Bronchial epithelial cell (primary cell): Measurements from ENCODE around the gene GNG7. TPM values are rescaled to one million over a fixed set of nuclear protein-coding genes. Genes with fewer than 3 reads are reported as not detected.

Source experiments
- DNase-seq: peaks from one replicate; pipeline ENCODE4 v3.0.0-alpha.2; 2010; ENCODE audit warnings: low read depth
- FAIRE-seq: peaks from 2 replicates; lab custom pipeline; 2011; peaks lifted over from hg19 to GRCh38; lab: Jason Lieb, UNC
- H3K27me3 ChIP-seq: 2 replicates; pipeline ENCODE4 v1.5.1; 2011; ENCODE audit warnings: low read length; ENCODE audit not compliant: control insufficient read depth, insufficient read depth
- H3K36me3 ChIP-seq: 2 replicates; pipeline ENCODE4 v1.5.1; 2011; ENCODE audit warnings: low read length; ENCODE audit not compliant: control insufficient read depth, insufficient read depth
- H3K4me3 ChIP-seq: 2 replicates; pipeline ENCODE4 v1.5.1; 2011; ENCODE audit warnings: mild to moderate bottlenecking, low read depth, low read length, control low read depth
- total RNA-seq: library from RNA; depleted of rRNA; stranded (reverse); fragments of >200 nt; gene quantifications from 2 replicates; pipeline ENCODE4 v1.2.1, GENCODE V29; 2014
- TF ChIP-seq, protein P1 (sequence below): IDR thresholded peaks from 2 replicates; pipeline ENCODE4 v1.5.1; 2011; ENCODE audit warnings: mild to moderate bottlenecking, moderate library complexity, low read length, control low read depth, inconsistent platforms; ENCODE audit not compliant: insufficient read depth, severe bottlenecking

Gene GNG7
- total RNA-seq, 1 donor from 2014 or later, result under 0.01 TPM

DNA sequence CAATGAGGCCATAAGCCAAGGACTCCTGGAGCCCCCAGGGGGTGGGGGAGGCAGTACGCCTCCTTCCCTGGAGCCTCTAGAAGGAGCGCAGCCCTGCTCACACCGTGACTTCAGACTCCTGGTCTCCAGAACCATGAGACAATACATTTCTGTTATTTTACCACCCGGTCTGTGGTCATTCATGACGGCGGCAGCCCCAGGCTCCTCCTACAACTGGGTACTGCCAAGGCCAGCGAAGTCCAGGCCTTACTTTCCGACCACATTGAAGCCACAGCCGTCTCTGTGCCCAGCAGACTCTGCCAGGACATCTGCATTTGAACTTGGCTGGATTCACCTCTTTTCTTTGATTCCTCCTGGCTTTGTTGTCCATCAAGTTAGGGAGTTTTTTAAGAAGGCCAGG is 10.5 kb downstream of the GNG7 start:
- FAIRE-seq (no peak), DNase-seq (no peak)
- Histone ChIP-seq H3K4me3 (no peak overlapping the region), H3K36me3 (no peaks in the 10 kb centered on the region), H3K27me3 (no peaks in the 10 kb centered on the region)
- TF ChIP-seq, protein P1, sequence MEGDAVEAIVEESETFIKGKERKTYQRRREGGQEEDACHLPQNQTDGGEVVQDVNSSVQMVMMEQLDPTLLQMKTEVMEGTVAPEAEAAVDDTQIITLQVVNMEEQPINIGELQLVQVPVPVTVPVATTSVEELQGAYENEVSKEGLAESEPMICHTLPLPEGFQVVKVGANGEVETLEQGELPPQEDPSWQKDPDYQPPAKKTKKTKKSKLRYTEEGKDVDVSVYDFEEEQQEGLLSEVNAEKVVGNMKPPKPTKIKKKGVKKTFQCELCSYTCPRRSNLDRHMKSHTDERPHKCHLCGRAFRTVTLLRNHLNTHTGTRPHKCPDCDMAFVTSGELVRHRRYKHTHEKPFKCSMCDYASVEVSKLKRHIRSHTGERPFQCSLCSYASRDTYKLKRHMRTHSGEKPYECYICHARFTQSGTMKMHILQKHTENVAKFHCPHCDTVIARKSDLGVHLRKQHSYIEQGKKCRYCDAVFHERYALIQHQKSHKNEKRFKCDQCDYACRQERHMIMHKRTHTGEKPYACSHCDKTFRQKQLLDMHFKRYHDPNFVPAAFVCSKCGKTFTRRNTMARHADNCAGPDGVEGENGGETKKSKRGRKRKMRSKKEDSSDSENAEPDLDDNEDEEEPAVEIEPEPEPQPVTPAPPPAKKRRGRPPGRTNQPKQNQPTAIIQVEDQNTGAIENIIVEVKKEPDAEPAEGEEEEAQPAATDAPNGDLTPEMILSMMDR, result no peak

DNA sequence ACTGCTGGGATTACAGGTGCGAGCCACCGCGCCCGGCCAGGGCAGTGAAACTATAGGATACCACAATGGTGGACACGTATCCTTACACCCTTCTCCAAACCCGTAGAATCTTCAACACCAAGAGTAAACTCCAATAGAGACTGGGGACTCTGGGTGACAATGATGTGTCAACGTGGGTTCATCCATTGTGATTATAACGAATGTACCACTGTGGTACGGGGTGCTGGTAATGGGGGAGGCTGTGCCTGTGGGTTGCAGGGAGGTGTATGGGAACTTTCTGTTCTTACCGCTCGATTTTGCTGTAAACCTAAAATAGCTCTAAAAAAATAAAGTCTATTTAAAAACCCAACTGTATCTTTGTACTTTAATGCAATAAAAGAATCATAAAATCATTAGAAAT is 11.6 kb downstream of the GNG7 start:
- FAIRE-seq, result no peak

DNA sequence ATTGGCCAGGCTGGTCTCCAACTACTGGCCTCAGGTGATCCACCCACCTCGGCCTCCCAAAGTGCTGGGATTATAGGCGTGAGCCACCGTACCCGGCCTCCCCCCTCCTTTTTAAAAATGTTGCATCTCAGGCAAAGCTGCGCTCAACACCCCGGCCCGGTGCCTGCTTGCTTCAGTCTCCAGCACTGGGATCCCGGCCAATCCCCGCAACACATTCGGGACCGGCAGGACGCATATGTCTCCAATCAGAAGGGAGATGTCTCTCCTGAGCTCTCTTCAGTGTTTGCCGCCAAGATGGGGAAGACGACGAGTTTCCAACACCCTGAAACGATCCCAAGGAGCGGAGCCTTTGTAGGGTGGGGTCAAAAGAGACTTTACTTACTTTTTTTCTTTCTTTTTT is 16.1 kb downstream of the GNG7 start:
- no peak for DNase-seq
- TF ChIP-seq, protein P1, result no peak
- FAIRE-seq, result no peak
- Histone ChIP-seq H3K4me3 (no peak overlapping the region), H3K36me3 (no peaks in the 10 kb centered on the region), H3K27me3 (no peaks in the 10 kb centered on the region)

More for the DNA sequence above, 11.6 kb downstream of the GNG7 start:
- no peak for DNase-seq
- H3K36me3 ChIP-seq, result no peaks in the 10 kb centered on the region
- H3K4me3 ChIP-seq, result no peak overlapping the region
- H3K27me3 ChIP-seq, result no peaks in the 10 kb centered on the region
- TF ChIP-seq, protein P1, result no peak

DNA sequence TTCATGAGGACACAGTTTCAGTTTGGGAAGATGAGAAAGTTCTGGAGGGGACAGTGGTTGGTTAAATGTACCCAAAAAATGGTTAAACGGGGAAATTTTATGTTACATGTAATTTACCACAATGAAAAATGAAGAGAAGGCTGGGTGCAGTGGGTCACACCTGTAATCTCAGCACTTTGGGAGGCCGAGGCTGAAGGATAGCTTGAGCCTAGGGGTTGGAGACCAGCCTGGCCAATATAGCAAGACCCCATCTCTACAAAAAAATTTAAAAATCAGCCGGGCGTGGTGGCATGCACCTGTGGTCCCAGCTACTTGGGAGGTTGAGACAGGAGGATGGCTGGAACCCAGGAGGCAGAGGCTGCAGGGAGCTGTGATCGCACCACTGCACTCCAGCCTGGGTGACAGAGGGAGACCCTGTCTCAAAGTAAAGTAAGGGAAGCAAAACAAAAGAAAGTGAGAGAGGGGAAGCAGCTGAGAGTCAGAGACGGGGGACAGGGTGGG is 17.2 kb downstream of the GNG7 start:
- DNase-seq (no peak), FAIRE-seq (no peak)
- H3K4me3 ChIP-seq, result no peak overlapping the region
- TF ChIP-seq, protein P1, result no peak
- H3K36me3 ChIP-seq, result no peaks in the 10 kb centered on the region
- H3K27me3 ChIP-seq, result no peaks in the 10 kb centered on the region

DNA sequence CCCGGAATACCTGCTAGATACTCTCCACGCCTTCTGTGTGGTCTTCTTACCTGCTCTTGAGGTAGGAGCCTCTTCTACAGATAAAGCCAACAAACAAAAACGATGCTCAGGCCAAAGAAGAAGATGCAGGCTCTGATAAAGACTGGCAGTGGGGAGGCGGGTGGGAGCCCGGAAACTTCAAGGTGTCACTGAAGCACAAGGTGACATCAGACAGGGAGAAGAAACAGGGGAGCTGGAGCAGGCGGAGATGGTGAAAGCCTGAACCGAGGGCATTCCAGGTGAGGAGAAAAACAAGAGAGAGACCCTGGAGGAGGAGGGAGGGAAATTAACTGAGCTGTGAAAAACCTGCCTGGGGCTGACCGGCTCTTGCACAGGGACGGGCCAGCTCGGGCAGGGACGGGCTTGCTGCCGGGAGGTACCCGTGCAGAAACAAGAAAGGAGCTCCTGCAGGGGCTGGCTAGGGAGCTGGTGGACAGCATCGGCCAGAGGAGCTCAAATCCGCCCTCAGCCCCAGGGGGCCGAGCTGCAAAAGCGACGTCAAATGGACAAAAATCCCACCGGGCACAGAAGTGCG is 19.0 kb downstream of the GNG7 start:
- Histone ChIP-seq H3K36me3 (no peaks in the 10 kb centered on the region), H3K4me3 (no peak overlapping the region), H3K27me3 (no peaks in the 10 kb centered on the region)
- FAIRE-seq (no peak), DNase-seq (no peak)
- TF ChIP-seq, protein P1, result no peak

DNA sequence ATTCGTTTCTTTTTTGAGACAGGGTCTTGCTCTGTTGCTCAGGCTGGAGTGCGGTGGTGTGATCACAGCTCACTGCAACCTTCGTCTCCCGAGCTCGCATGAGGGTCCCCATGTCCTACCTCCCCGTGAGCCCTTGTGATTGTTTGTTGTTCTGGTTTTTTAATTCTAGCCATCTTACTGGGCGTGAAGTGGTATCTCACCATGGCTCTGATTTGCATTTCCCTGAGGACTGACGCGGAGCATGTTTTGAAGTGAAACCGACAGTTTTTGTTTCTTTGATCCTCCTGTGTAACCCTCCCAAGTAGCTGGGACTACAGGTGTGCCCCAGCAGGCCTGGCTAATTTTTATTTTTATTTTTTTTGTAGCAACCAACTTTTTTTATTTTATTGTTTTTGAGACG is 21.7 kb downstream of the GNG7 start:
- DNase-seq (no peak), FAIRE-seq (no peak)
- Histone ChIP-seq H3K4me3 (no peak overlapping the region), H3K27me3 (no peaks in the 10 kb centered on the region), H3K36me3 (no peaks in the 10 kb centered on the region)
- TF ChIP-seq, protein P1, result no peak
